HG03025 (cell line): ENCODE measurements around the gene PFKP.
A peak's percentile ranks its signal among the peaks of the same experiment; 100 is the strongest.

ENCODE experiments used
- ATAC-seq: cut with Tn5 transposase; IDR thresholded peaks from one replicate; pipeline ENCODE4 v1.9.1; 2021; ENCODE audit warnings: mild to moderate bottlenecking, moderate library complexity; ENCODE audit not compliant: unreplicated experiment, low FRiP score

Gene PFKP

DNA sequence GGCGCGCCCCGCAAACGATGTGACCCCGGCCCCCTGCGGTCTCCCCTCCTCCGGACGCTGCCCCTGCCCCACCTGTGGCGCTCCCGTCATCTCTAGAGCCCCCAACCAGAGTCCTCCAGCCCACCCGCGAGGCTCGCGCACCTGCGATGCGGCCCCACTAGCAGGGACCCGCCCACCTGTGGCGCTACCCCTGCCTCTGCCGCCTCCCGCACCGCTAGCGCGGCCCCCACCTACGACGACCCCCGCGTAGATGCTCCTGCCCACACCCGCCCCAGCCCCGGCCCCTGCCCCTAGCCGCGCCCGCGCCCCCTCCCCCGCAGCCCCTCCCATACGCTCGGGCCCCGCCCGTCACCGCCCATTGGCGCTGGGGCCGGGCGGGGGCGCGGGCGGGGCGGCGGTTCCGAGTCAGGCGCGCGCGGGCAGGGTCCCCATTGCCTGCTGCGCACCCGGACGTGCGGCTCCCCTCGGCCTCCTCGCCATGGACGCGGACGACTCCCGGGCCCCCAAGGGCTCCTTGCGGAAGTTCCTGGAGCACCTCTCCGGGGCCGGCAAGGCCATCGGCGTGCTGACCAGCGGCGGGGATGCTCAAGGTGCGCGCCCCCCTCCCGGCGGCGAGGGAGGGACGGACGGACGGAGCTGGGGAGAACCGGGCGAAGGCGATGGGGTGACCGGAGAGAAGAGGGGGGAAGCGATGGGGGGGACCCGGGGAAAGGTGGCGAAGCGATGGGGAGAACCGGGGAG, at the start of gene PFKP:
PFKP (plus strand) TSS at position 431 of the 741 bp plus-strand sequence; CDS start at position 479, 48 bp downstream.
- ATAC-seq, result peak; percentile 45

DNA sequence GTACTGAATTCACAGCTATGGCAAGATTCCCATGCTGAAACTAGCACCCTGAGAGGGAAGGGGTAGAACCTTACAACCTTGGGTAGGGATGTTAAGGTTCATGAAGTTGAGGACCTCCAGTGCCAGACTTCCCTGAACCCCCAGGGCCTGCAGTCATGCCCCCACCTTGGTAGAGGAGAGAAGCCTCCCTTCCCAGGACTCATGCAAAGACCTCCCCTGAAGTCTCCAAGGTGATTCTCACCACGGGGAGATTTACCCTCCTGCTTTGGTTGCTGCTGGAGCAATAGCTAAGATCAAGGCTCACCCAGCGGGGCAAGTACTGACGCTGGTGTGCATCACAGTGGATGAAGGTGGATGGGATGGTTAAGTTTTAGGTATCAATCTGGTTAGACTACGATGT, 49.1 kb upstream of the PFKP start:
- no peak for ATAC-seq

DNA sequence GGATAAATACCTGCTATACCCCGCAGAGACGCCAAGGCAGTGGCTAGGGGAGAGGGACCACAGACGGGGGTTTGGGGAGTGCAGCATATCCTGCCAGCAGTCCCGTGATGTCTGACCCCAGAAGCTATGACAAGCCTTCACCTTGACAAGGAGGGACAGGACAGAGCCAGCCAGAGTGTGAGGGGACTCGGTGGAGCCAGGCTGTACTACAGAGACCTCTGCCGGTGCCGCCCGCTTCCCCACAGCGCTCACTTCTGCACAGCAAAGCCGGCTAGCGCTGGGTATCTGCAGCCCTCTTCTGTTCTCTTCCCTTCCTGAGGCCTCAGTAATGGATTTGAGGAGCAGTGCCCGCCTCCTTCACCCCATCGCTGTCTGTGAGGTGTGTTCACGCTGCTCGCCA, 47.0 kb upstream of the PFKP start:
- no peak for ATAC-seq

DNA sequence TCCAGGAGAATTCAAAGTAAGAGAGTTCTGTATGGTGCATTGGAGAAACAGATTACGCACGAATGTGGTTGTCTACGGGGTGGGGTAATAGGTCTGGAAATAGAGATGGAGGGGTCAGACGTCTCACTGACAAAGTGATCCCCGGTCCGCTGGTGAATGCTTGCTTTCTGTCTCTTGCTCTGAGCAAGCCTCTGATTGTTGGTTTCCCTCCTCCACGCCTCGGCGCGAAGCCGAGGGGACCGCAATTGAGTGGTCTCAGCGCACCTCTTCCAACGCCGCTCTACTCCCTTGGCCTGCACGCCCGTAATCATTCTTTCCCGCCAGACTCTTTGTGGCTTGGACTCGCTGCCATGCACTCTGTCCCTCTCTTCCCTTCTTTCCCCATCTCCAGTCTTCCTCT, 46.5 kb upstream of the PFKP start:
- no peak for ATAC-seq

DNA sequence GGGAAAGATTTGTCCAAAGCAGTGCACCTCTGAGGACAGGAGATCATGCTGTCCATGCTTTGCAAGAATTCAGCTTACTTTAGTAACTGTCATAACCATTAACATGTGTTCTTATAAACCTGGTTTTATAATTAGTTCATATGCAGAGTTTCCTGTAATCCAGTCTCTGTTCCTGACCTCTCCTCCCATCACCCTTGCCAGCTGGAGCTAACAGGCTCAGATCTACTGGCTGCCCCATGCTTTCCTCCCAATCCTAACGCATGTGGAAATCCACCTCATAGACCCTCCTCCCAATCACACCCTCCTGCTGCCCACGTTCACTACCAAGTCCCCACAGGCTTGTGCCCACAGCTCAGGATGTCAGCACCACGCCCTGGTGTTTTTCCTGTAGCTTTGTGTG, 45.3 kb upstream of the PFKP start:
- ATAC-seq, result no peak

DNA sequence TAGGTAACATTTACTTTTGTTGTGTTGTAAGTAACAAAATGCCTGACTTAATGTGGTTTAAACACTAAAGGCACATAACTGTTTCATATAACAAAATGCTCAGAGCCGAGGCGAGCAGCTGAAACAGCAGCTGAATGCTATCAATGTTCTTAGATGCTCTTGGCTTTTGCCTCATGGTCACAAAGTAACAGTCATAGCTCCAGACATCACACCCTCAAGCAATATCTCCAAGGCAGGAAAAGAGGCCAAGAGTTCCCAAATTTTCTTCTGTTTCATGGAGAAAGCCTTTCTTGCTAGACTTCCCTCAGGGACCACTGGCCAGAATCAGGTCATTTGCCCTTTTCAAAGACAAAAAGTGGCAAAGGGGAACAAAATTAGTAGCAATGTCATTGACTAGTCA, 43.5 kb upstream of the PFKP start:
- no peak for ATAC-seq

DNA sequence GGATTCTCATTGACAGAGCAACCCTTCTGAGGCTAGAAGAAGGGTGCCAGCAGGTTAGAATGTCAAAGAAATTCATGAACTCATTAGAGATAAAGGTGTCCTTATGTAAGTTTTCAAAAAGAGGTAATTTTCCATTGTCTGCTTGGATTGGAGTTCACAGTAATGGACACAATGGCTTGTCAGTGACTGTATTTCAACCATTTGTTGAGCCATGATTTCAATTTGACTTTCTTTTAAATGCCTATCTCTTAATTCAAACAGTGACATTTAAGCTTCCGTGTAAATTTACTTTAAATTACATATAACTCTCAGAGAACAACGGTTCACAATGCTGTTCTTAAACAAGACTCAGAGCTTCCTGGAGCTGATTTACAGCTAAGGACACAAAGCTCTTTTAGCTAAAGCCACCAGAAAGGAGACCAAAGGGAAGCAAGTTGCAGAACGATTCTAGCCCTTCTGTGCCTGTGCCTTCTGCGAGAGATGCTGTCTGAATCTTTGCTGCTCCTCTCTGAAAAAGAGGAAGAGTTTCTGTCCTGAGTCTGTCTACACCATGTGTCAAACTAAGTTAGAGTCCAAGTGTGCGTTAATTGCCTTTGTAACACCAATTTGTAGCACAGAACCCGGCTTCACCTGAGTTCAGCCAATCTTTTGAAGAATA, 42.2 kb upstream of the PFKP start:
- no peak for ATAC-seq

DNA sequence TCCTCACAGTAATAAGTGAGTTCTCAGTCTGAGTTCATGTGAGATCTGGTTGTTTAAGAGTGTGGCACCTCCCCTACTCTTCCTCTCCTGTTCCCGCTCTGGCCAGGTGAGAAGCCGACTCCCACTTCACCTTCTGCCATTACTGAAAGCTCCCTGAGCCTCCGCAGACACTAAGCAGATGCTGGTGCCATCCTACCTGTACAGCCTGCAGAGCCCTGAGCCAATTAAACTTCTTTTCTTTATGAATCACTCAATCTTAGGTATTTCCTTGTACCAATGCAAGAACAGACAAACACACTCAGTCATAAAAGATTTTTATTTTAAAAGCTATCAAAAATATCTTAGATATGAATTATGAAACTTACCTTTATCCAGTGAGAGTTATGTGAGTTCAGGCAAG, 39.5 kb upstream of the PFKP start:
- no peak for ATAC-seq

DNA sequence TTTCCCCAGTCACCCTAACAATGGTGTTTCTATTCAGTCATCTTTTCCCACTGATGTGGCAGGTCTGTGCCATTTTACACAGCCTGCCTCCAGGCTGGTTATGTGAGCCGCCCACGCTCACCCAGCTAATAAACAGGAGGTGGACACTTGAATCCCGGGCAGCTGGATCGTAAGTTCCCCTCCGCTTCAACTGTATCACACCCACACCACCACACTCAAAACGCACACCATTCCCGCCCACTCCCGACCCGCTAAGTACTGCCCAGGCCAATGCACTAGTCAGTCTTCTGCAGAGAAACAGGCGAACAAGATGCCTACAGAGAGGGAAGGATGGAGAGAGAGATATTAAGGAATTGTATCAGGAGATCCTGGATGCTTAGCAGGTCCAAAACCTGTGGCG, 38.9 kb upstream of the PFKP start:
- ATAC-seq, result no peak

DNA sequence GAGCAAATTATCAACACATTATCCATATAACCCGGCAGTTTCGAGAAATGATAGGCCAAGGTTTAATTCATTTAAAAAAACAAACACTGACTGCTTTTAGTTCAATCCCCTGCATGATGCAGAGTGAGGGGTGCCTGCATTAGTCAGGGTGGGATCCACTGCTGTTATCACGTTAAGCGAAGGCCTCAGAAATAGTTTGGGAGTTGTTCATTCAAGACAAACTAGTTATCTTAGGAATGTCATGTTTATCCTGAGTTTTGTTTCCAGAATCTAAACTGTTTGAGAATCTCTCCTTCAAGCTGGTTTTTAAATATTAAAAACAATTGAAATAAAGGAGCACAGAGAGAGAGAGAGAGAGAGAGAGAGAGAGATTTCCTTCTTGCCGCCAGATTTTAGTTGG, 36.6 kb upstream of the PFKP start:
- no peak for ATAC-seq

DNA sequence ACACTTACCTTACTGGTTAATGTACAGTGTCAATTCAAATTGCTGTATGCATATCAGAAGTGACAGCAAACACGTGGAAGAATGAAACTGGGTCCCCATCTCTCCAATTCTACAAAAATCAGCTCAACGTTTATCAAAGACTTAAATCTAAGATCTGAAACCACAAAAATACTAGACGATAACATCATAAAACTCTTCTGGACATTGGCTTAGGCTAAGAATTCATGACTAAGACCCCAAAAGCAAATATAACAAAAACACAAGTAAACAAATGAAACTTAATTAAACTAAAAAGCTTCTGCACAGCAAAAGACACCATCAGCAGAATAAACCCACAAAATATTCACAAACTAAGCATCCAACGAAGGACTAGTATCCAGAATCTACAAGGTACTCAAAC, 35.9 kb upstream of the PFKP start:
- no peak for ATAC-seq

DNA sequence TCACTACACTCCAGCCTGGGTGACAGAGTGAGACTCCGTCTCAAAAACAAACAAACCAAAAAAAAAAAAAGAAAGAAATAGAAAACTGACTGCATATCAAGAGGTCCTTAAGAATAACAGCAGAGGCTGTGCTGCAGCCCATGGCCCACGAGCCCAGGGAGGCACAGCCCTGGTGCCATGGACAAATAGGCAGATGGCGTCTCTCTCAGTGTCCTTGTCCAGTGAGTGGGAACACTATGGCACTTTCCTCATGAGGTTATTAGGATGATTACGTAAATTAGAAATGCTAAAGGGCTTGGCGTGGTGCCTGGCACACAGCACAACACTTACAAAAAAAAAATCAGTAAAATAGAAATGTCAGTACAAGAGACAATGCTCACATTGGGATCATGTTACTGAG, 33.4 kb upstream of the PFKP start:
- ATAC-seq, result no peak

DNA sequence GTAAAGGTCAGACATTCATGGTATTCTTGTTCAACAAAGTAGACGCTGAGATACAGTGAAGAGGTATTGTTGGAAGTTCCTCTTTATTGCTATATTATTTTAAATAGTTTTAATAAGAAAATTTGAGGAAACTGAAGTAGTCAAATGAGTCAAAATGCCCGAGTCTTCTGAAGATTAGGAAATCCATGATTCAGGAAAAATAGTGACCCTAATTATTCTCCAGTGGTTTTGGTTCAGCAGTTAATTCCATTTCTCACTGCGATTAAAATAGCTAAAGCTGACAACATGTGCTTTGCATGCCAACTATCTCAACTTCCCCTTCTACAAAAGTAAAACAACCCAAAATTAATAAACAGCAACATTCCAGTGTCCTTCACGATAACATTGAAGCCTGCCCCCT, 32.7 kb upstream of the PFKP start:
- no peak for ATAC-seq

DNA sequence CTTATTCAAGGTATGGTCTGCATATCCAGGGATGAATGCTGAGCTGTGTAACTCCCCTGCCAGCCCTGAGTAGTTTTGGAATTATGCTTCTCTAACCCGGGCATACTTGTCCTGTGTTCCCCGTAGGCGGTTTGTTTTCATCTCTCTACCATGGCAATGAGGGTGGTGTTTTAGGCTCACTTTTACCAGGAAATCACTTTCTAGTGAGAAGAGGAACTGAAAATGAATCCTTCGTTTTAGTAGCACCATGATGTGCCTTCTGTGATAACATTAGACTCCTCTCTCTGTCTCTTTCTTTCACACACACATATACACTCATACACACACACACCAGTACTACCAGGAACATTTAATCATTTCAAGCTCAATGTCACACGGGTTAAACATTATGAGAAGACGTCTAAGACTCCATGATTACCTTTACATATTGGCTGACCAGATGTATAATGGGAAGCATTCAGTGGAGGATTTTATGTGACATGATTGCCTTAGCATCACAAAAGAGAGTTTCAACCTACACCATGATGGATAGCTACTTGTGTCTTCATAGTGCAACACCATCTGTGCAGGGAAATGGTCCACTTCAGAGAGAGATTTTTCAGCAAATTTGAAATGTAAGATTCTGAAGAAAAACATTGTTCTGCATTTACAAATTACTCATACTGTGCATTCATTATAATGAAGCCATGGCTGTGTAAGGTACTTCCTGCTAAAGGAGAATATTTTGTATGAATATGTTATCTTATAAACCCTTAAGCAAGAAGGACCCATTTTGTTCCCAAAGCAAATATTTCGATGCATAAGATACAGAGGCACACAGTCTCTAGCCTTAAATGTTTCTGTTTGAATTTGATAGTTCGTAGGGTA, 31.0 kb upstream of the PFKP start:
- peak; percentile 91 for ATAC-seq

DNA sequence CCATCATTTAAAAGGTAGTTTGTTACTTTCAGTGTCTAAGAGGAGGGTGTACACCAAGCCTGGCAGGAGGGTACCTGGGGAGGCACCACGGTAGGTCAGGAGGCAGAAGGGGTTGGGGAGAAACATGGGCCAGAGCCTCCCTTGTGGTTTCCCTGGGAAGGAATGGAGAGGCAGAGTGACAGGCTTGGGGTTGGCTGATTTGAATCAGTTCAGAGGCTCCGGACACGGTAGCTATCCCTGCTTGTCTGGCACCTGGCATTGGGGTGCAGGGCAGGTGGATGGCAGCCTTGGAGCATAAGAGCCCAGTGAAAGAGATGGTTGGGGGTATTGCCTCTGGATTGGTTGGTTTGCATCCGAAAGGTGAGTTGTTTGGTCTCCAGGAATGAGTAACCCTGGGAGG, 30.2 kb upstream of the PFKP start:
- no peak for ATAC-seq

DNA sequence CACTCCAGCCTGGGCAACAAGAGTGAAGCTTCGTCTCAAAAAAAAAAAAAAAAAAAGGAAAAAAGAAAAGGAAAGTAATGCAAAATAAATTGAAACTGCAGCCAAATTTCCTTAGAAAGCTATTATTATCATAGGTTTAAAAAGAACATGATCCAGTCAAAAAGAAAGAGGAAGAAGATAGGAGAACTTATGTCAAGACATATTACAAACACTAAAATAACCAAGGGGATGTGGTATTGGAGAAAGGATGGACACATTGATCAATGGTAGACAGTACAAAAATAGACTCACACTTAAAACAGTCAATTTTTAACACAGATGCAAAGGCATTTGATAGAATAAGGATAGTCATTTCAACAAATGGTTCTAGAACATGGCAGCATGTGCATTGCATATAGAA, 27.3 kb upstream of the PFKP start:
- no peak for ATAC-seq

DNA sequence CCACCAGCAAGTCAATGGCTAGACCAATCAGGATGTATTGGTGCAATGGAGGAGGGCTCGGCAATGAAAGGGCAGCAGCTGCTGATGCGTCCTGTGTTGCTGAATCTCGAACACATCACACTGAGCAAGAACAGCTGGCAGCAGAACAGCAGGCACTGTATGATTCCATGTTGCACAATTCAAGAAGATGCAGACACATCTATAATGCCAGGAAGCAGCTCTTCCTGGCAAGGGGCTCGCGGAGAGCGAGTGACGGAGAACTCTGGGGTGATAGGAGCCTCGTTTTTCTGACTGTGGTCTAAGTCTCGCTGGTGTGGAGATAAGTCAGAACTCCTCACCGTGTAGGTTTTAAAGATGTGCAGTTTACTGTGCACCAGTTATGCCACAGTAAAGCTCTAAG, 24.8 kb upstream of the PFKP start:
- no peak for ATAC-seq

DNA sequence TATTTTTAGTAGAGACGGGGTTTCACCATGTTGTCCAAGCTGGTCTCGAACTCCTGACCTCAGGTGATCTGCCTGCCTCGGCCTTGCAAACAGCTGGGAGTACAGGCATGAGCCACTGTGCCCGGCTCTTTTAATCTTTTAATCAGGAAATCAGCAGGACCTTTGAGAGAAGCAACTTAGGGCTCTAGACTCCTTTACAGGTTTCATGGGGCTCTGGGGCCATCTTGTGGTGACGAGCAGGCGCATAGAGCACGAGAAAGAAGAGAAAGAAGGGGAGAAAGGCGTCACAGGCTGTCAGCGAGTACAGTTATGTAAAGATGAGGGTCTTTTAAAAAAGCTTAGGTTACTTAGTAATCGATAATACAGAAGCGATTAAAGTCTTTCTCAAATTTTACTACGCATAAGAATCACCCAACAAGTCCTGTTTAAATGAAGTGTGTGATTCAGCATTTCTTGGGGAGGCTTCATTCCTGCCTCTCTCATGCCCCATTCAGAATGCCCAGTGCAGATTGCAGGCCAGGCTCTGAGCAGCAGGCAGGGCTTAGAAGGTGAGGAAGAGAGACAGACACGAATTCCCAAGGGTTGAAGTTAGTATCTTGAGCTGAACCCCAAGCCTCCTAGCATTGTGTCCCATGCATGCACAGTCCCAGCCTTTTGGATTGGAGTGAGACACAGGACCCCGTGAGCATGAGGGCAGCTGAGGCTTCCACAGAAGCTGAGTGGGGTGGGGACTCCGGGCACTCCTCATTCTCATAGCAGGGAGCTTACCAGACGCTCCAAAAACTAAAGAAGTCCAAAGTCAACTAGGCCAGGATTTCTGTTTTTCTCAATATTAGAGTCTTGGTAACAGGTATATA, 23.6 kb upstream of the PFKP start:
- ATAC-seq, result peak; percentile 59

DNA sequence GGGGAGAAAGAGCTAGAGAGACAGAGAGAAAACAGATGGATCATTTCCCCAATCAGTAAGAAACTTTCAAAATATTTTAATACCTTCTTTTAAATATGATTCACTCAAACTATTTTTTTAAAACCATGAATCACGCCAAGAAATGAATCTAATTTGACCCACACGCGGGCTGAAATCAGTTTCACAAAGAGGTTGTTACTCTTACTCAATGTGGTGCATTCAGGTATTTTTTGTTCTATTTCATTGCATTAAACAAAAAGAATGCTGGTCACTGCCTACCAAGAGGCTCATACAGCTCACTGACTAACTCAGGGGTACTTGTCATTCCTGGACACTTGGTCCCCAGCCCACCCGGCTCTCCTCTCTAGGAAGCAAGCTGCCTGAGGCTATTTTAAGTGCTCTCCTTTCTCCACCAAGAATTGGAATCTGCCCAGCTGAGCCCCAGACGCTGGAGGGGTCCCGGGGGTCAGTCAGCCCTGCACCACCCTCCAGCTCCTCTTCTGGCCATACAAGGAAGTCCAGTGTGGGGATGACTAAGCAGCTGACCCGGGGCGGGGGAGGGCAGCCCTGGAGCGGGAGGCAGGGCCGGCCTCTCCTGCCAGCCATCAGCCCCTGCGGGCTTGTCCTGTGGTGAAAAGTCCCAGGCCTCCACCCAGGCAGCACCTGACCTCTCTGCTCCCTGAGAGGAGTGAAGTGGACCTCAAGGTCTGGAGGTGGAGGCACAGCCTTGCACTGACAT, 21.7 kb upstream of the PFKP start:
- ATAC-seq, result no peak

DNA sequence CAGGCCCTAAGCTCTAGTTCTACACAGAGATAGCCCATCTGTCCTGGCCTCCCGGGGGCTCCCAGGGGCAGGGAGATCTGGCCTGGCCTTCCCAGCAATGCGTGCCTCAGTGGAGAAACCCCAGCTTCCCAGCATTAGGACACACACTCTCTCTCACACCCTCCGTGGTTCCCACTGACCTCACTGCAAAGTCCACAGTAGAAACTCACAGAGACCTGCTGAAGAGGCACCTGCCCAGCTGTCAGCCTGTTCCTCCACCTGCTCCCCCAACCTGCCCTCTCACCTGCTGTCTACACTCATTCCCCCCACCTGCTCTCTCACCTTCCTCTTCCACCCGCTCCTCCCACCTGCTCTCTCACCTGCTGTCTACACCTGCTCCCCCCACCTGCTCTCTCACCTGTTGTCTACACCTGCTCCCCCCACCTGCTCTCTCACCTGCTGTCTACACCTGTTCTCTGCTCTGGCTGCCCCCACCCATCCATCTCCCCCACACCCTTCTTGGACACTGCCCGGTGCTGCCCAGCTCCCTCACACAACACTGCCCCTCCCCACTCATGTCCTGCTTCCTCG, 21.1 kb upstream of the PFKP start:
- ATAC-seq, result no peak
